Liver (tissue), 9 donors: Measurements from ENCODE around the gene C2orf92. TPM values are rescaled to one million over a fixed set of nuclear protein-coding genes. Genes with fewer than 3 reads are reported as not detected.

ENCODE experiments used
- DNase-seq: peaks from one replicate; pipeline ENCODE4 v3.0.0-alpha.2; 2017; ENCODE audit warnings: low spot score
- H3K27ac ChIP-seq, 2 donors: one replicate each; pipeline ENCODE4 v1.7.0; 2013; ENCODE audit warnings: inconsistent platforms in 2 of 2, low read length in 2 of 2, control low read depth in 1 of 2, low read depth in 1 of 2, mild to moderate bottlenecking in 1 of 2
- H3K27me3 ChIP-seq, 4 donors: one replicate each; pipeline versions ENCODE4 v1.6.1 to v1.7.0; 2013; ENCODE audit warnings: low read length in 3 of 4, inconsistent platforms in 1 of 4, mild to moderate bottlenecking in 1 of 4, moderate library complexity in 1 of 4; ENCODE audit not compliant: control insufficient read depth in 4 of 4, insufficient read depth in 4 of 4
- H3K36me3 ChIP-seq, 4 donors: one replicate each; pipeline versions ENCODE4 v1.6.1 to v1.7.0; 2013; ENCODE audit warnings: low read length in 3 of 4, mild to moderate bottlenecking in 3 of 4, low read depth in 1 of 4, moderate library complexity in 1 of 4; ENCODE audit not compliant: control insufficient read depth in 4 of 4, insufficient read depth in 3 of 4
- H3K4me1 ChIP-seq, 4 donors: one replicate each; pipeline versions ENCODE4 v1.6.1 to v1.7.0; 2013; ENCODE audit warnings: low read length in 3 of 4, mild to moderate bottlenecking in 3 of 4, moderate library complexity in 1 of 4; ENCODE audit not compliant: control insufficient read depth in 4 of 4, insufficient read depth in 4 of 4
- H3K4me3 ChIP-seq, 3 donors: one replicate each; pipeline versions ENCODE4 v1.6.1 to v1.7.0; 2013; ENCODE audit warnings: low read length in 3 of 3, control low read depth in 1 of 3, low read depth in 1 of 3, mild to moderate bottlenecking in 1 of 3
- H3K9ac ChIP-seq, 2 donors: one replicate each; pipeline ENCODE4 v1.7.0; 2013; ENCODE audit warnings: low read length in 2 of 2, mild to moderate bottlenecking in 2 of 2, moderate library complexity in 2 of 2, control low read depth in 1 of 2, low read depth in 1 of 2
- H3K9me3 ChIP-seq, 4 donors: one replicate each; pipeline versions ENCODE4 v1.6.1 to v1.7.0; 2013; ENCODE audit warnings: low read length in 3 of 4; ENCODE audit not compliant: control insufficient read depth in 4 of 4
- EGR1 ChIP-seq, 2 donors: IDR thresholded peaks; 2 replicates each; pipeline ENCODE4 v1.6.1; 2016 to 2018; ENCODE audit warnings: antibody characterized with exemption in 2 of 2, low read depth in 2 of 2
- FOXA1 ChIP-seq: IDR thresholded peaks from 2 replicates; pipeline ENCODE4 v1.6.1; 2016; ENCODE audit warnings: antibody characterized with exemption
- HNF4G ChIP-seq: IDR thresholded peaks from 2 replicates; pipeline ENCODE4 v1.6.1; 2016; ENCODE audit warnings: antibody characterized with exemption
- JUND ChIP-seq, 2 donors: IDR thresholded peaks; 2 replicates each; pipeline ENCODE4 v1.6.1; 2016; ENCODE audit warnings: antibody characterized with exemption in 2 of 2
- NR2F2 ChIP-seq: IDR thresholded peaks from 2 replicates; pipeline ENCODE4 v1.6.1; 2016; ENCODE audit warnings: antibody characterized with exemption
- RAD21 ChIP-seq, 2 donors: IDR thresholded peaks; 2 replicates each; pipeline ENCODE4 v1.6.1; 2016; ENCODE audit warnings: antibody characterized with exemption in 2 of 2, mild to moderate bottlenecking in 2 of 2
- RXRA ChIP-seq, 2 donors: IDR thresholded peaks; 2 replicates each; pipeline ENCODE4 v1.6.1; 2017 to 2018; ENCODE audit warnings: antibody characterized with exemption in 2 of 2, mild to moderate bottlenecking in 1 of 2
- SP1 ChIP-seq: IDR thresholded peaks from 2 replicates; pipeline ENCODE4 v1.6.1; 2018; ENCODE audit warnings: antibody characterized with exemption, mild to moderate bottlenecking
- TAF1 ChIP-seq: conservative IDR thresholded peaks from 2 replicates; pipeline ENCODE4 v1.6.1; 2016; ENCODE audit warnings: antibody characterized with exemption, mild to moderate bottlenecking
- YY1 ChIP-seq: IDR thresholded peaks from 2 replicates; pipeline ENCODE4 v1.6.1; 2016; ENCODE audit warnings: antibody characterized with exemption, mild to moderate bottlenecking
- WGBS: extraction: QIAGEN DNeasy Blood & Tissue Kit; methylation state at CpG from one replicate; pipeline ENCODE4 v1.1.7; 2013; 5-methylcytosine and 5-hydroxymethylcytosine counted together
- polyA plus RNA-seq, 2 donors: library from polyadenylated mRNA; stranded (reverse) in 1 of 2; unstranded in 1 of 2; fragments of 200-250 nt in 1 of 2; fragments of >200 nt in 1 of 2; fragmentation: Nextera tagmentation in 1 of 2; extraction: Ambion mirVana in 1 of 2; gene quantifications; one replicate each; pipeline versions ENCODE4 v1.2.1 to v1.2.3, GENCODE V29; 2013 to 2015
- total RNA-seq, 2 donors: library from RNA; depleted of rRNA; stranded (reverse); fragments of >200 nt; gene quantifications; one replicate each; pipeline ENCODE4 v1.2.3, GENCODE V29; 2014
- TF ChIP-seq, protein P1 (sequence below): IDR thresholded peaks from 2 replicates; pipeline ENCODE4 v1.6.1; 2016; ENCODE audit warnings: antibody characterized with exemption, mild to moderate bottlenecking
- TF ChIP-seq, protein P2 (sequence below): IDR thresholded peaks from 2 replicates; pipeline ENCODE4 v1.6.1; 2016; ENCODE audit warnings: antibody characterized with exemption
- TF ChIP-seq, protein P3 (sequence below): fragments of 150-350 bp; IDR thresholded peaks from 2 replicates; pipeline ENCODE4 v1.5.1; 2017; ENCODE audit warnings: improper control_type of control experiment, low read depth, low read length; ENCODE audit not compliant: missing input control
- TF ChIP-seq, protein P4 (sequence below): IDR thresholded peaks from 2 replicates; pipeline ENCODE4 v1.6.1; 2016; ENCODE audit warnings: antibody characterized with exemption
- donor health status: healthy.
- donor health status: healthy.
- donor health status: healthy.
- donor health status: healthy.
- donor health status: healthy.

Gene C2orf92
- total and polyA plus RNA-seq, 4 donors, result 0.96 to 8.0 (median 2.7) TPM

DNA sequence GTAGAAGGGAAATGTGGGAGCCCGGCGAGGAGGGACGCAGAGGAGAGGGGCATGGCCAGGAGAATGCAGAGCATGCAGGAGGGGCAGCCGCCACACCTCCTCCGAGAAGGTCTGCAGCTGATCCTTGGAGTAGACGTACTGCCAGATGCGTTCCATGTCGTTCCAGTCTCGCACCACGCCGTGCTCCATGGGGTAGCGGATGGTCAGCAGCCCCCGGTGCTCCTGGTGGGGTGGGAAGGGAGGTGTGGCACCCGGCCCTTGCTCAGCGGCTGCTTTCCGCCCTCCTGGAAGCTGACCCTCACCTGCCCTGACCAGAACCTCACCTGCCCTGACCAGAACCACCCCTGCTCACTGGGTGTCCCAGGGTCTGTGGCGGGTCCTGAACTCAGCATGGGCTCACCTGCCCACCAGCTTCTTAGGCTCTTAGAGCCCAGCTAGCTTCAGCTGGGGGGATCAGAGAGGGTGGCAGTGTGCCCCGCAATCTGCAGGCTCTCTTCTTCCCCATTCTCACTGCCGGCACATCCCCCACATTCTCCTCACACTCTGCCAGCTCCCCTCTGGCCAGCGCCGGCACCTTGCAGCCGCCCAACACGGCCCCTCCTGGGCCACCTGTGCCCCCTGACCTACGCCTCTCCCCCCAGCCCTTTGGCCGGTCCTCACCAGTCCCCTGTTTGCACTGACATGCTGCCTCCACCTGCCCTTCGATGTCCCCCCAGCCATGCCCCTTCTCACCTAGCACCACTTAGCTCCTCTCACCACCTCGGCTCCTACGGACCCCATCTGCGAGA lies 10.1 kb upstream of the C2orf92 start:
- no peak overlapping the region for H3K9ac ChIP-seq

More for the DNA sequence above, 10.1 kb upstream of the C2orf92 start:
- TF ChIP-seq JUND (IDR thresholded peaks at IDR 0.05) (no peak), YY1 (no peak), NR2F2 (no peak), SP1 (no peak), RAD21 (IDR thresholded peaks at IDR 0.05) (no peak), EGR1 (IDR thresholded peaks at IDR 0.05; ENCODE audit: low read depth in 2 of 2) (no peak), TAF1 (no peak), RXRA (IDR thresholded peaks at IDR 0.05) (no peak), FOXA1 (no peak), HNF4G (no peak)
- TF ChIP-seq, protein P1, sequence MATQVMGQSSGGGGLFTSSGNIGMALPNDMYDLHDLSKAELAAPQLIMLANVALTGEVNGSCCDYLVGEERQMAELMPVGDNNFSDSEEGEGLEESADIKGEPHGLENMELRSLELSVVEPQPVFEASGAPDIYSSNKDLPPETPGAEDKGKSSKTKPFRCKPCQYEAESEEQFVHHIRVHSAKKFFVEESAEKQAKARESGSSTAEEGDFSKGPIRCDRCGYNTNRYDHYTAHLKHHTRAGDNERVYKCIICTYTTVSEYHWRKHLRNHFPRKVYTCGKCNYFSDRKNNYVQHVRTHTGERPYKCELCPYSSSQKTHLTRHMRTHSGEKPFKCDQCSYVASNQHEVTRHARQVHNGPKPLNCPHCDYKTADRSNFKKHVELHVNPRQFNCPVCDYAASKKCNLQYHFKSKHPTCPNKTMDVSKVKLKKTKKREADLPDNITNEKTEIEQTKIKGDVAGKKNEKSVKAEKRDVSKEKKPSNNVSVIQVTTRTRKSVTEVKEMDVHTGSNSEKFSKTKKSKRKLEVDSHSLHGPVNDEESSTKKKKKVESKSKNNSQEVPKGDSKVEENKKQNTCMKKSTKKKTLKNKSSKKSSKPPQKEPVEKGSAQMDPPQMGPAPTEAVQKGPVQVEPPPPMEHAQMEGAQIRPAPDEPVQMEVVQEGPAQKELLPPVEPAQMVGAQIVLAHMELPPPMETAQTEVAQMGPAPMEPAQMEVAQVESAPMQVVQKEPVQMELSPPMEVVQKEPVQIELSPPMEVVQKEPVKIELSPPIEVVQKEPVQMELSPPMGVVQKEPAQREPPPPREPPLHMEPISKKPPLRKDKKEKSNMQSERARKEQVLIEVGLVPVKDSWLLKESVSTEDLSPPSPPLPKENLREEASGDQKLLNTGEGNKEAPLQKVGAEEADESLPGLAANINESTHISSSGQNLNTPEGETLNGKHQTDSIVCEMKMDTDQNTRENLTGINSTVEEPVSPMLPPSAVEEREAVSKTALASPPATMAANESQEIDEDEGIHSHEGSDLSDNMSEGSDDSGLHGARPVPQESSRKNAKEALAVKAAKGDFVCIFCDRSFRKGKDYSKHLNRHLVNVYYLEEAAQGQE, result no peak
- TF ChIP-seq, protein P2, sequence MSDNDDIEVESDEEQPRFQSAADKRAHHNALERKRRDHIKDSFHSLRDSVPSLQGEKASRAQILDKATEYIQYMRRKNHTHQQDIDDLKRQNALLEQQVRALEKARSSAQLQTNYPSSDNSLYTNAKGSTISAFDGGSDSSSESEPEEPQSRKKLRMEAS, result no peak
- TF ChIP-seq, protein P3, sequence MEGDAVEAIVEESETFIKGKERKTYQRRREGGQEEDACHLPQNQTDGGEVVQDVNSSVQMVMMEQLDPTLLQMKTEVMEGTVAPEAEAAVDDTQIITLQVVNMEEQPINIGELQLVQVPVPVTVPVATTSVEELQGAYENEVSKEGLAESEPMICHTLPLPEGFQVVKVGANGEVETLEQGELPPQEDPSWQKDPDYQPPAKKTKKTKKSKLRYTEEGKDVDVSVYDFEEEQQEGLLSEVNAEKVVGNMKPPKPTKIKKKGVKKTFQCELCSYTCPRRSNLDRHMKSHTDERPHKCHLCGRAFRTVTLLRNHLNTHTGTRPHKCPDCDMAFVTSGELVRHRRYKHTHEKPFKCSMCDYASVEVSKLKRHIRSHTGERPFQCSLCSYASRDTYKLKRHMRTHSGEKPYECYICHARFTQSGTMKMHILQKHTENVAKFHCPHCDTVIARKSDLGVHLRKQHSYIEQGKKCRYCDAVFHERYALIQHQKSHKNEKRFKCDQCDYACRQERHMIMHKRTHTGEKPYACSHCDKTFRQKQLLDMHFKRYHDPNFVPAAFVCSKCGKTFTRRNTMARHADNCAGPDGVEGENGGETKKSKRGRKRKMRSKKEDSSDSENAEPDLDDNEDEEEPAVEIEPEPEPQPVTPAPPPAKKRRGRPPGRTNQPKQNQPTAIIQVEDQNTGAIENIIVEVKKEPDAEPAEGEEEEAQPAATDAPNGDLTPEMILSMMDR, result no peak
- TF ChIP-seq, protein P4, sequence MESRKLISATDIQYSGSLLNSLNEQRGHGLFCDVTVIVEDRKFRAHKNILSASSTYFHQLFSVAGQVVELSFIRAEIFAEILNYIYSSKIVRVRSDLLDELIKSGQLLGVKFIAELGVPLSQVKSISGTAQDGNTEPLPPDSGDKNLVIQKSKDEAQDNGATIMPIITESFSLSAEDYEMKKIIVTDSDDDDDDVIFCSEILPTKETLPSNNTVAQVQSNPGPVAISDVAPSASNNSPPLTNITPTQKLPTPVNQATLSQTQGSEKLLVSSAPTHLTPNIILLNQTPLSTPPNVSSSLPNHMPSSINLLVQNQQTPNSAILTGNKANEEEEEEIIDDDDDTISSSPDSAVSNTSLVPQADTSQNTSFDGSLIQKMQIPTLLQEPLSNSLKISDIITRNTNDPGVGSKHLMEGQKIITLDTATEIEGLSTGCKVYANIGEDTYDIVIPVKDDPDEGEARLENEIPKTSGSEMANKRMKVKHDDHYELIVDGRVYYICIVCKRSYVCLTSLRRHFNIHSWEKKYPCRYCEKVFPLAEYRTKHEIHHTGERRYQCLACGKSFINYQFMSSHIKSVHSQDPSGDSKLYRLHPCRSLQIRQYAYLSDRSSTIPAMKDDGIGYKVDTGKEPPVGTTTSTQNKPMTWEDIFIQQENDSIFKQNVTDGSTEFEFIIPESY, result no peak
- Histone ChIP-seq H3K4me3 (no peak overlapping the region), H3K4me1 (peaks cover 10 to 15% (median 13%) of the 10 kb centered on the region in 4 donors), H3K9me3 (peaks cover 0 to 3% (median 0%) of the 10 kb centered on the region in 4 donors), H3K27me3 (no peaks in the 10 kb centered on the region), H3K36me3 (peaks cover 10 to 31% (median 16%) of the 10 kb centered on the region in 4 donors), H3K27ac (no peak overlapping the region)
- 96% methylated on average over 29 of the region's 29 CpGs for WGBS
- DNase-seq, result no peak
